Stimulated activated CD4-positive, alpha-beta T cell treated with anti-CD3 and anti-CD28 coated beads, Interleukin-12 subunit alpha, Interleukin-12 subunit beta, amount 100 ng/mL, for 48 hours (primary cell): Measurements from ENCODE around the gene SPART.

Experiments used
- DNase-seq, 3 donors: peaks; one replicate each; pipeline ENCODE4 v3.0.0-alpha.2; 2020; ENCODE audit warnings: low read depth in 2 of 3, low spot score in 1 of 3

The SPART gene

DNA sequence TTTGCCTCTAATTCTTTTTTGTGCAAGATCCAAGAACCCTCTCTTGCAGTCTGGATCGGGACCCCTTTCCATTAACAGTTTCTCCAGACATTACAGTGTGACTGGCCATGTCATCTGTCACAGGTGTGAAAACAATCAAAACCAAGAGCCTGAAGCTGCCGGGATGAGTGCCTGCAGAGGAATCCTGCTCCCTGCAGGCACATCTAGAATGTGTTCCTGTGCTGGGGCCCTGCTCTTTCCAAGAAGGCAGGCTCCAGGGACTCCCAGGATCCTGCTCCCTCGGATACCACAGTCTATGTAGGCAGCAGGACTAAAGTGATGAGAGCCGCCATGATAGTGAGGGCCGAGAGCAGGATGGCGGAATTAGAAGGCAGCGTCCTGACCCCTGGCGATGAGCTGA is 87.4 kb downstream of the SPART start:
- no peak for DNase-seq
